Duodenal mucosa (tissue), 2 donors: Measurements from ENCODE around the gene CFAP74.

Experiments used
- H3K27ac ChIP-seq: one replicate; pipeline ENCODE4 v1.7.0; 2013; ENCODE audit warnings: low read depth, low read length
- H3K27me3 ChIP-seq, 2 donors: one replicate each; pipeline ENCODE4 v1.7.0; 2013; ENCODE audit warnings: low read length in 2 of 2, control low read depth in 1 of 2; ENCODE audit not compliant: insufficient read depth in 2 of 2, control insufficient read depth in 1 of 2
- H3K36me3 ChIP-seq, 2 donors: one replicate each; pipeline ENCODE4 v1.7.0; 2013; ENCODE audit warnings: low read length in 2 of 2, control low read depth in 1 of 2; ENCODE audit not compliant: insufficient read depth in 2 of 2, control insufficient read depth in 1 of 2
- H3K4me1 ChIP-seq, 2 donors: one replicate each; pipeline ENCODE4 v1.7.0; 2013; ENCODE audit warnings: low read length in 2 of 2, control low read depth in 1 of 2; ENCODE audit not compliant: insufficient read depth in 2 of 2, control insufficient read depth in 1 of 2
- H3K4me3 ChIP-seq, 2 donors: one replicate each; pipeline ENCODE4 v1.7.0; 2013; ENCODE audit warnings: low read length in 2 of 2, low read depth in 1 of 2
- H3K9ac ChIP-seq, 2 donors: one replicate each; pipeline ENCODE4 v1.7.0; 2013; ENCODE audit warnings: low read length in 2 of 2, low read depth in 1 of 2
- H3K9me3 ChIP-seq, 2 donors: one replicate each; pipeline ENCODE4 v1.7.0; 2013; ENCODE audit warnings: low read length in 2 of 2, control low read depth in 1 of 2; ENCODE audit not compliant: control insufficient read depth in 1 of 2

CFAP74 gene

GRCh38 chr1:1929102-1929638, 74.4 kb downstream of the CFAP74 start:
- Histone ChIP-seq H3K4me3 (no peak overlapping the region), H3K27me3 (no peaks in the 10 kb centered on the region), H3K4me1 (peaks cover 0 to 6% of the 10 kb centered on the region in 2 donors), H3K9ac (no peak overlapping the region), H3K9me3 (no peaks in the 10 kb centered on the region), H3K27ac (no peak overlapping the region), H3K36me3 (no peaks in the 10 kb centered on the region)

GRCh38 chr1:1928231-1929101, 75.1 kb downstream of the CFAP74 start:
- H3K4me1 ChIP-seq, result peaks cover 3 to 7% of the 10 kb centered on the region in 2 donors
- H3K36me3 ChIP-seq, result no peaks in the 10 kb centered on the region
- H3K9me3 ChIP-seq, result no peaks in the 10 kb centered on the region
- no peak overlapping the region for H3K4me3 ChIP-seq
- H3K9ac ChIP-seq, result no peak overlapping the region
- H3K27me3 ChIP-seq, result no peaks in the 10 kb centered on the region
- no peak overlapping the region for H3K27ac ChIP-seq

GRCh38 chr1:1927751-1928150, 75.8 kb downstream of the CFAP74 start:
- Histone ChIP-seq H3K9me3 (no peaks in the 10 kb centered on the region), H3K4me1 (peaks cover 10 to 14% of the 10 kb centered on the region in 2 donors), H3K9ac (no peak overlapping the region), H3K36me3 (no peaks in the 10 kb centered on the region), H3K4me3 (no peak overlapping the region), H3K27me3 (no peaks in the 10 kb centered on the region), H3K27ac (no peak overlapping the region)

- Histone ChIP-seq H3K27ac (no peak overlapping the region), H3K9ac (no peak overlapping the region), H3K36me3 (no peaks in the 10 kb centered on the region), H3K27me3 (no peaks in the 10 kb centered on the region), H3K4me1 (peaks cover 15 to 20% of the 10 kb centered on the region in 2 donors), H3K9me3 (no peaks in the 10 kb centered on the region), H3K4me3 (no peak overlapping the region)
Observed at GRCh38 chr1:1926886-1927660, 76.5 kb downstream of the CFAP74 start.

GRCh38 chr1:1926346-1926811, 77.2 kb downstream of the CFAP74 start:
- no peak overlapping the region for H3K4me3 ChIP-seq
- H3K27me3 ChIP-seq, result no peaks in the 10 kb centered on the region
- H3K9ac ChIP-seq, result no peak overlapping the region
- peaks cover 15 to 20% of the 10 kb centered on the region in 2 donors for H3K4me1 ChIP-seq
- H3K27ac ChIP-seq, result no peak overlapping the region
- no peaks in the 10 kb centered on the region for H3K36me3 ChIP-seq
- H3K9me3 ChIP-seq, result no peaks in the 10 kb centered on the region

- H3K9ac ChIP-seq, result no peak overlapping the region
- H3K4me3 ChIP-seq, result no peak overlapping the region
- H3K27me3 ChIP-seq, result no peaks in the 10 kb centered on the region
- no peak overlapping the region for H3K27ac ChIP-seq
- H3K4me1 ChIP-seq, result peaks cover 15 to 20% of the 10 kb centered on the region in 2 donors
- H3K36me3 ChIP-seq, result no peaks in the 10 kb centered on the region
- no peaks in the 10 kb centered on the region for H3K9me3 ChIP-seq
Observed at GRCh38 chr1:1925437-1926345, 77.9 kb downstream of the CFAP74 start.

- Histone ChIP-seq H3K36me3 (no peaks in the 10 kb centered on the region), H3K27ac (no peak overlapping the region), H3K4me3 (no peak overlapping the region), H3K9ac (no peak overlapping the region), H3K9me3 (no peaks in the 10 kb centered on the region), H3K4me1 (peaks cover 20 to 23% of the 10 kb centered on the region in 2 donors), H3K27me3 (no peaks in the 10 kb centered on the region)
Observed at GRCh38 chr1:1924849-1925248, 78.7 kb downstream of the CFAP74 start.

GRCh38 chr1:1924386-1924785, 79.2 kb downstream of the CFAP74 start:
- no peak overlapping the region for H3K4me3 ChIP-seq
- no peaks in the 10 kb centered on the region for H3K36me3 ChIP-seq
- H3K27me3 ChIP-seq, result no peaks in the 10 kb centered on the region
- H3K27ac ChIP-seq, result no peak overlapping the region
- no peak overlapping the region for H3K9ac ChIP-seq
- no peaks in the 10 kb centered on the region for H3K9me3 ChIP-seq
- H3K4me1 ChIP-seq, result peaks cover 23 to 26% of the 10 kb centered on the region in 2 donors

GRCh38 chr1:1922956-1923833, 80.4 kb downstream of the CFAP74 start:
- H3K27me3 ChIP-seq, result no peaks in the 10 kb centered on the region
- H3K4me3 ChIP-seq, result peak overlapping the region in 1 of 2 donors; percentile 28
- no peak overlapping the region for H3K27ac ChIP-seq
- peak overlapping the region; percentile 44 to 64 for H3K9ac ChIP-seq
- no peaks in the 10 kb centered on the region for H3K36me3 ChIP-seq
- peaks cover 23 to 32% of the 10 kb centered on the region in 2 donors for H3K4me1 ChIP-seq
- H3K9me3 ChIP-seq, result no peaks in the 10 kb centered on the region
